Smooth muscle cell of the brain vasculature (primary cell): ENCODE data around the gene GLTP.
A peak's percentile ranks its signal among the peaks of the same experiment; 100 is the strongest.

ENCODE experiments used
- DNase-seq: peaks from one replicate; pipeline ENCODE4 v3.0.0-alpha.2; 2012; ENCODE audit warnings: low read depth, low spot score

Gene GLTP

GRCh38 chr12:109844983-109845823 is 35.1 kb downstream of the GLTP start:
- DNase-seq = peak; percentile 40

- DNase-seq = no peak
Observed at GRCh38 chr12:109844091-109844490, 36.2 kb downstream of the GLTP start.

- no peak for DNase-seq
Observed at GRCh38 chr12:109842021-109842420, 38.3 kb downstream of the GLTP start.

- DNase-seq = no peak
Observed at GRCh38 chr12:109841356-109841755, 39.0 kb downstream of the GLTP start.

GRCh38 chr12:109840305-109841074 is 39.9 kb downstream of the GLTP start:
- DNase-seq = no peak

- no peak for DNase-seq
Observed at GRCh38 chr12:109839444-109839843, 40.9 kb downstream of the GLTP start.

- no peak for DNase-seq
Observed at GRCh38 chr12:109836916-109837315, 43.4 kb downstream of the GLTP start.

GRCh38 chr12:109835827-109836226 is 44.5 kb downstream of the GLTP start:
- DNase-seq = no peak

GRCh38 chr12:109833307-109834189 is 46.8 kb downstream of the GLTP start, which contains the start of gene TRPV4:
Gene TRPV4, minus strand, starts transcription at chr12:109833398. Its CDS starts 18,602 bp downstream, at chr12:109814796.
- no peak for DNase-seq

GRCh38 chr12:109832541-109833306 is 47.6 kb downstream of the GLTP start:
- no peak for DNase-seq

GRCh38 chr12:109831929-109832328 is 48.4 kb downstream of the GLTP start:
- no peak for DNase-seq

- DNase-seq = no peak
Observed at GRCh38 chr12:109831365-109831764, 49.0 kb downstream of the GLTP start.

GRCh38 chr12:109830718-109831117 is 49.6 kb downstream of the GLTP start:
- no peak for DNase-seq

GRCh38 chr12:109830267-109830666 is 50.1 kb downstream of the GLTP start:
- no peak for DNase-seq

- DNase-seq = no peak
Observed at GRCh38 chr12:109829667-109830066, 50.7 kb downstream of the GLTP start.

GRCh38 chr12:109828754-109829511 is 51.4 kb downstream of the GLTP start:
- no peak for DNase-seq

GRCh38 chr12:109827566-109828550 is 52.5 kb downstream of the GLTP start:
- DNase-seq = no peak

- DNase-seq = no peak
Observed at GRCh38 chr12:109827080-109827479, 53.3 kb downstream of the GLTP start.

GRCh38 chr12:109824731-109825130 is 55.6 kb downstream of the GLTP start:
- DNase-seq = no peak
